WTC11 (cell line): ENCODE data around the gene TRIM10.
"Not testable (repeated sequence)": the region's sequence is repeated elsewhere in the genome, so short reads cannot be mapped to it uniquely, and the experiment has no call there.

Experiments
- CTCF ChIP-seq: fragments of 200-600 bp; IDR thresholded peaks from 2 replicates; pipeline ENCODE4 v1.8.0; 2022; ENCODE audit warnings: antibody characterized with exemption
- IRF1 ChIP-seq: sonication (generic); formaldehyde crosslinking; IDR thresholded peaks from 2 replicates; pipeline ENCODE4 v1.8.0; 2023; ENCODE audit warnings: missing genetic modification reagents
- TF ChIP-seq, protein P1 (sequence below): sonication (generic); formaldehyde crosslinking; IDR thresholded peaks from 2 replicates; pipeline ENCODE4 v1.8.1; 2023; ENCODE audit warnings: mild to moderate bottlenecking, missing genetic modification reagents, moderate library complexity

GRCh38 chr6:30140240-30140639, 20.8 kb downstream of the TRIM10 start:
- TF ChIP-seq CTCF; IRF1 (CRISPR knock-in tag): not testable (repeated sequence)
- TF ChIP-seq, protein P1, sequence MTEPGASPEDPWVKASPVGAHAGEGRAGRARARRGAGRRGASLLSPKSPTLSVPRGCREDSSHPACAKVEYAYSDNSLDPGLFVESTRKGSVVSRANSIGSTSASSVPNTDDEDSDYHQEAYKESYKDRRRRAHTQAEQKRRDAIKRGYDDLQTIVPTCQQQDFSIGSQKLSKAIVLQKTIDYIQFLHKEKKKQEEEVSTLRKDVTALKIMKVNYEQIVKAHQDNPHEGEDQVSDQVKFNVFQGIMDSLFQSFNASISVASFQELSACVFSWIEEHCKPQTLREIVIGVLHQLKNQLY = not testable (repeated sequence)
